Lower leg skin (tissue), 3 donors: ENCODE measurements around the gene EBF3.

Source experiments
- POLR2A ChIP-seq, 2 donors: fragments of 450-650 bp; IDR thresholded peaks; one replicate each; pipeline ENCODE4 v1.6.1; 2016 to 2017; ENCODE audit warnings: antibody characterized with exemption in 2 of 2, mild to moderate bottlenecking in 1 of 2, moderate library complexity in 1 of 2
- TF ChIP-seq, protein P1 (sequence below), 3 donors: fragments of 450-650 bp; IDR thresholded peaks; one replicate each; pipeline ENCODE4 v1.5.1; 2016; ENCODE audit warnings: antibody characterized with exemption in 3 of 3, mild to moderate bottlenecking in 3 of 3, moderate library complexity in 2 of 3

DNA sequence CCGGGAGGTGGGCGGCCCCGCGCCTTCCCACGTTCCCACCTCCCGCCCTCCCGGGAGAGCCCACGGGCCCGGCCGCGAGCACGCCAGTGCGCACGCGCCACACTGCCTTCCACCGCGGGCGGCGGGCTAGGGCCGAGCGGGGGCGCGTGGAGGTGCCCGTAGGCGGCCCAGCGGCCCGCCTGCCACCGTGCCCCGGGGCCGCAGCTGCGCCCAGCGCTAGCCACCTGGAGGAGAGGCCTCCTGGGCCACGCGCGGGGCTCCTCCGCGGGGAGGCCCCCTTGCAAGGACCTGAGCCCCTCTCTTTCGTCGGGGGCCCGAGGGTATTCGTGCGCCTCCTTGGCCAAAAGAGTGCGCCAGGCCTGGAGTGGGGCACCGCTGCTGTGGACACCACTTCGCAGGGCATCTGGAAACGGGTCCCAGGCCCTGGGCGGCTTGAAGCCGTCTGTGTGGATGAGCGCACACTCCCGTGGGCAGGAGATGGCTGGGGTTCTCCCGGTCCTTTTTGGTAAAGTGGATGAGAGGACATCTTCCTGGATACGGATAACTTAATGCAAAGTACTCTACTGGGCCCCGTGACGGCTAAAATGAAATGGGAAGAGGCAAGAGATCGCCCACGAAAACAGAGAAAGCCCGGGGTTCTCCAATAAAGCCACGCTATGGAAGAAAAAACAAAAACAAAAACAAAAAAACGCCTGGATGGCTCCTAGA is 9.0 kb upstream of the EBF3 start:
- TF ChIP-seq, protein P1, sequence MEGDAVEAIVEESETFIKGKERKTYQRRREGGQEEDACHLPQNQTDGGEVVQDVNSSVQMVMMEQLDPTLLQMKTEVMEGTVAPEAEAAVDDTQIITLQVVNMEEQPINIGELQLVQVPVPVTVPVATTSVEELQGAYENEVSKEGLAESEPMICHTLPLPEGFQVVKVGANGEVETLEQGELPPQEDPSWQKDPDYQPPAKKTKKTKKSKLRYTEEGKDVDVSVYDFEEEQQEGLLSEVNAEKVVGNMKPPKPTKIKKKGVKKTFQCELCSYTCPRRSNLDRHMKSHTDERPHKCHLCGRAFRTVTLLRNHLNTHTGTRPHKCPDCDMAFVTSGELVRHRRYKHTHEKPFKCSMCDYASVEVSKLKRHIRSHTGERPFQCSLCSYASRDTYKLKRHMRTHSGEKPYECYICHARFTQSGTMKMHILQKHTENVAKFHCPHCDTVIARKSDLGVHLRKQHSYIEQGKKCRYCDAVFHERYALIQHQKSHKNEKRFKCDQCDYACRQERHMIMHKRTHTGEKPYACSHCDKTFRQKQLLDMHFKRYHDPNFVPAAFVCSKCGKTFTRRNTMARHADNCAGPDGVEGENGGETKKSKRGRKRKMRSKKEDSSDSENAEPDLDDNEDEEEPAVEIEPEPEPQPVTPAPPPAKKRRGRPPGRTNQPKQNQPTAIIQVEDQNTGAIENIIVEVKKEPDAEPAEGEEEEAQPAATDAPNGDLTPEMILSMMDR (IDR thresholded peaks at IDR 0.05) = no peak
- TF ChIP-seq POLR2A (IDR thresholded peaks at IDR 0.05) = no peak
